ENCODE results near the gene HSD3B7. TPM values are rescaled to one million over a fixed set of nuclear protein-coding genes. Genes with fewer than 3 reads are reported as not detected.

Gene HSD3B7
- total and polyA plus RNA-seq, 8 donors, result 2.9 to 52.7 (median 10.3) TPM

DNA sequence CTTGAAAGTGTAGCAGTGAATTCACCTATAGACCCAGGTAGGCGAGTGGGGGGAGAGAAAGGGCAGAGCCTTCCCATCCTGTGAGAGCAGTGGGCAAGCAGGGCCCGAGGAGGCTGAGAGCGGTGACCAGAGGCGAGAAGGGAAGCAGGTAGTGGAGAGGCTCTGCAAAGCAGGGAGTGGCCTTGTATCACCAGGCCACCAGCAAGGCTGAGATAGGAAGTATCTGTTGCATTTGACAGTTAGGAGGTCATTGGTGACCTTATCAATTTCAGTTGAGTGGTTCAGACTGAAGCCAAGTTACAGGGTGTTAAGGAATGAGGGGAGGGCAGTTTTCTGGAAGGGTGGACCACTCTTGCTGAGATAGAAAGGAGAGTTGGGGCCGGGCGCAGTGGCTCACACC, 10.7 kb upstream of the HSD3B7 start:
- WGBS, 5 donors, result 95 to 99% (median 95%) methylated on average over 6 of the region's 6 CpGs
- no peaks in the 10 kb centered on the region for H3K27me3 ChIP-seq
- H3K4me1 ChIP-seq, result no peaks in the 10 kb centered on the region
- no peaks in the 10 kb centered on the region for H3K9me3 ChIP-seq
- intact Hi-C loops (cut with DNase I; ENCODE audit: low total_unique reads), result no loop called here
- H3K36me3 ChIP-seq, result peaks cover 77 to 100% (median 100%) of the 10 kb centered on the region in 4 donors
- no peak overlapping the region for H3K27ac ChIP-seq
- H3K4me3 ChIP-seq, result no peak overlapping the region
- TF ChIP-seq, protein P1, sequence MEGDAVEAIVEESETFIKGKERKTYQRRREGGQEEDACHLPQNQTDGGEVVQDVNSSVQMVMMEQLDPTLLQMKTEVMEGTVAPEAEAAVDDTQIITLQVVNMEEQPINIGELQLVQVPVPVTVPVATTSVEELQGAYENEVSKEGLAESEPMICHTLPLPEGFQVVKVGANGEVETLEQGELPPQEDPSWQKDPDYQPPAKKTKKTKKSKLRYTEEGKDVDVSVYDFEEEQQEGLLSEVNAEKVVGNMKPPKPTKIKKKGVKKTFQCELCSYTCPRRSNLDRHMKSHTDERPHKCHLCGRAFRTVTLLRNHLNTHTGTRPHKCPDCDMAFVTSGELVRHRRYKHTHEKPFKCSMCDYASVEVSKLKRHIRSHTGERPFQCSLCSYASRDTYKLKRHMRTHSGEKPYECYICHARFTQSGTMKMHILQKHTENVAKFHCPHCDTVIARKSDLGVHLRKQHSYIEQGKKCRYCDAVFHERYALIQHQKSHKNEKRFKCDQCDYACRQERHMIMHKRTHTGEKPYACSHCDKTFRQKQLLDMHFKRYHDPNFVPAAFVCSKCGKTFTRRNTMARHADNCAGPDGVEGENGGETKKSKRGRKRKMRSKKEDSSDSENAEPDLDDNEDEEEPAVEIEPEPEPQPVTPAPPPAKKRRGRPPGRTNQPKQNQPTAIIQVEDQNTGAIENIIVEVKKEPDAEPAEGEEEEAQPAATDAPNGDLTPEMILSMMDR (IDR thresholded peaks at IDR 0.05), result no peak
- TF ChIP-seq POLR2A (IDR thresholded peaks at IDR 0.05), result no peak
- no peak for TF ChIP-seq POLR2AphosphoS5 (IDR thresholded peaks at IDR 0.05)
- no peak for TF ChIP-seq EP300 (IDR thresholded peaks at IDR 0.05)
- no peak for DNase-seq

DNA sequence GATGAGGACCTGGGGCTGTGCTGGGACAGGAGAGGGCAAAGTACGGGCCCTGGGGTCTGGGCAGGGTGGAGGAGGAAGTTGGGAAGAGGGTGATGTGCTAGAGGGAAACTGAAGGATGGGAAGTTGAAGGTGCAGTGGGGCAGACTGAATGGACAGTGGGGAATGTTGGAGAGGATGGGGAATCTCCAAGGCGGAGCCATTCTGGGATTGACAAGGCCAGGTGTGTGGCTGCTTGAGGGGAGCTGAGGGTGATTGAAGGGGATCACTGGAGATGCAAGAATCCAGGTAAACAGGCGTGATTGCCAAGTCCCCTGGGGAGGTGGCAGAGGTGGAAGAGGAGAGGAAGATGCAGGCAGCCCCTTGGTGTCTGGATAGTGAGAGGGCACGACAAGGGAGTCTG, 8.5 kb upstream of the HSD3B7 start:
- WGBS, 5 donors, result 84 to 93% (median 88%) methylated on average over 4 of the region's 4 CpGs
- TF ChIP-seq POLR2A (IDR thresholded peaks at IDR 0.05) (no peak), EP300 (IDR thresholded peaks at IDR 0.05) (no peak), POLR2AphosphoS5 (IDR thresholded peaks at IDR 0.05) (no peak)
- TF ChIP-seq, protein P1 (IDR thresholded peaks at IDR 0.05), result no peak
- Histone ChIP-seq H3K27ac (no peak overlapping the region), H3K9me3 (no peaks in the 10 kb centered on the region), H3K36me3 (peaks cover 77 to 100% (median 100%) of the 10 kb centered on the region in 4 donors), H3K4me3 (no peak overlapping the region), H3K4me1 (no peaks in the 10 kb centered on the region), H3K27me3 (no peaks in the 10 kb centered on the region)
- no peak for DNase-seq
- intact Hi-C loops (cut with DNase I; ENCODE audit: low total_unique reads), result no loop called here

DNA sequence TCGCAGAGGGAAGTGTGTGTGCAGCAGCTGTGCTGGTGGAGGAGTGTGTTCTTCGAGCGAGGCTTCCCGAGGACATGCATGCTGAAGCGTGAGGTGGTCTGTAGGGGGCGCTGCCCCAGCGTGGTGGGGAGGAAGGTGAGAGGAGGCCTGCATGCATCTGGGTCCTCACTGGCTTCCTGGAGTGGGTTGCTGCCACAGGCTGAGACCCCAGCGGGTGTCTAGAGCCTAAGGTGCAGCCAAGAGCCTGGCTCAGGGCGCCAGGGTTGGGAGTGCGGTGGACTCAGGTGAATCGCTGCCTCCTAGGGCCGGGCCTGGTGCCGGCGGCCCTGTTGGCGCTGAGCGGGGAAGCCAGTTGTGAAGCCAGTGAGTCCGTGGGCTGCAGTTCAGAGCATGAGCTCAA, 7.5 kb upstream of the HSD3B7 start:
- WGBS, 5 donors, result 66 to 87% (median 86%) methylated on average over 7 to 17 of the region's 17 CpGs
- Histone ChIP-seq H3K4me1 (no peaks in the 10 kb centered on the region), H3K27ac (no peak overlapping the region), H3K27me3 (no peaks in the 10 kb centered on the region), H3K9me3 (no peaks in the 10 kb centered on the region), H3K36me3 (peaks cover 74 to 100% (median 100%) of the 10 kb centered on the region in 4 donors), H3K4me3 (no peak overlapping the region)
- no peak for TF ChIP-seq EP300 (IDR thresholded peaks at IDR 0.05)
- no peak for TF ChIP-seq POLR2A (IDR thresholded peaks at IDR 0.05)
- TF ChIP-seq POLR2AphosphoS5 (IDR thresholded peaks at IDR 0.05), result no peak
- TF ChIP-seq, protein P1 (IDR thresholded peaks at IDR 0.05), result no peak
- intact Hi-C loops (cut with DNase I; ENCODE audit: low total_unique reads), result no loop called here
- DNase-seq, result no peak

- Histone ChIP-seq H3K27ac (no peak overlapping the region), H3K9me3 (no peaks in the 10 kb centered on the region), H3K27me3 (no peaks in the 10 kb centered on the region), H3K4me3 (no peak overlapping the region), H3K4me1 (no peaks in the 10 kb centered on the region), H3K36me3 (peaks cover 64 to 100% (median 100%) of the 10 kb centered on the region in 4 donors)
- no peak for DNase-seq
- intact Hi-C loops (cut with DNase I; ENCODE audit: low total_unique reads), result loop anchor here (5.0 kb wide), 1 partner anchor 463 kb away; the partner anchor contains the start of gene ZNF843
- 93 to 95% (median 94%) methylated on average over 36 to 62 of the region's 62 CpGs for whole genome bisulfite sequencing, 5 donors
- TF ChIP-seq, protein P1 (IDR thresholded peaks at IDR 0.05), result no peak
- no peak for TF ChIP-seq EP300 (IDR thresholded peaks at IDR 0.05)
- no peak for TF ChIP-seq POLR2AphosphoS5 (IDR thresholded peaks at IDR 0.05)
- TF ChIP-seq POLR2A (IDR thresholded peaks at IDR 0.05), result no peak
These were observed 5.6 kb upstream of the HSD3B7 start for GRCh38 chr16:30979170-30980022.
